Endothelial cell of umbilical vein (primary cell): ENCODE results near the gene GRID1.

Experiments
- CTCF ChIP-seq, 2 donors: IDR thresholded peaks; 1 replicate in 1 of 2; 2 replicates in 1 of 2; pipeline ENCODE4 v1.5.1; 2011; ENCODE audit warnings: low read length in 2 of 2, mild to moderate bottlenecking in 2 of 2, moderate library complexity in 2 of 2, control low read depth in 1 of 2, inconsistent platforms in 1 of 2, low read depth in 1 of 2; ENCODE audit not compliant: insufficient read depth in 1 of 2; ENCODE audit errors: extremely low read depth in 1 of 2
- EZH2 ChIP-seq: IDR thresholded peaks from 2 replicates; pipeline ENCODE4 v1.6.1; 2012; ENCODE audit warnings: borderline replicate concordance, low read depth, mild to moderate bottlenecking, moderate library complexity, low read length, inconsistent platforms; ENCODE audit not compliant: severe bottlenecking
- FOS ChIP-seq: IDR thresholded peaks from 2 replicates; pipeline ENCODE4 v1.6.1; 2011; ENCODE audit warnings: mild to moderate bottlenecking, low read length, moderate library complexity, borderline replicate concordance; ENCODE audit not compliant: insufficient read depth
- MYC ChIP-seq: IDR thresholded peaks from one replicate; pipeline ENCODE4 v1.6.1; 2011; ENCODE audit warnings: mild to moderate bottlenecking, low read depth, low read length
- POLR2A ChIP-seq: IDR thresholded peaks from 2 replicates; pipeline ENCODE4 v1.6.1; 2012; ENCODE audit warnings: low read depth, mild to moderate bottlenecking, control low read depth, low read length
- POLR2AphosphoS5 ChIP-seq: IDR thresholded peaks from 2 replicates; pipeline ENCODE4 v1.6.1; 2012; ENCODE audit warnings: low read depth, mild to moderate bottlenecking, control low read depth, low read length, moderate library complexity; ENCODE audit not compliant: insufficient read depth
- TF ChIP-seq, protein P1 (sequence below): IDR thresholded peaks from 2 replicates; pipeline ENCODE4 v1.6.1; 2011; ENCODE audit not compliant: insufficient read depth, insufficient read length

- no peak for TF ChIP-seq CTCF (IDR thresholded peaks at IDR 0.05; ENCODE audit: extremely low read depth in 1 of 2, insufficient read depth in 1 of 2, low read depth in 1 of 2, low read length in 2 of 2)
- TF ChIP-seq, protein P1, sequence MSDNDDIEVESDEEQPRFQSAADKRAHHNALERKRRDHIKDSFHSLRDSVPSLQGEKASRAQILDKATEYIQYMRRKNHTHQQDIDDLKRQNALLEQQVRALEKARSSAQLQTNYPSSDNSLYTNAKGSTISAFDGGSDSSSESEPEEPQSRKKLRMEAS: no peak
- TF ChIP-seq POLR2AphosphoS5: no peak
- TF ChIP-seq POLR2A: no peak
- no peak for TF ChIP-seq EZH2
- TF ChIP-seq FOS: no peak
- TF ChIP-seq MYC: no peak
These were observed 328.2 kb downstream of the GRID1 start for GRCh38 chr10:86038371-86038770.
